GM20000 (cell line): ENCODE results near the gene GLIPR2.

Experiments used
- DNase-seq: peaks from one replicate; pipeline ENCODE4 v3.0.0; 2012; ENCODE audit warnings: low spot score
- CTCF ChIP-seq: IDR thresholded peaks from 2 replicates; pipeline ENCODE4 v1.5.1; 2012; ENCODE audit warnings: mild to moderate bottlenecking, control low read depth; ENCODE audit errors: extremely low read depth, missing control alignments

Gene GLIPR2

GRCh38 chr9:36213387-36213786, 76.9 kb downstream of the GLIPR2 start:
- no peak for DNase-seq
- TF ChIP-seq CTCF = no peak
